Fibroblast of skin of left biceps (primary cell): ENCODE measurements around the gene SIMC1.
"Not testable (repeated sequence)": the region's sequence is repeated elsewhere in the genome, so short reads cannot be mapped to it uniquely, and the experiment has no call there.

ENCODE experiments used
- DNase-seq, 2 experiments: peaks; one replicate each; pipeline ENCODE4 v3.0.0-alpha.2; 2013; ENCODE audit warnings: low read depth in 2 of 2

Gene SIMC1

DNA sequence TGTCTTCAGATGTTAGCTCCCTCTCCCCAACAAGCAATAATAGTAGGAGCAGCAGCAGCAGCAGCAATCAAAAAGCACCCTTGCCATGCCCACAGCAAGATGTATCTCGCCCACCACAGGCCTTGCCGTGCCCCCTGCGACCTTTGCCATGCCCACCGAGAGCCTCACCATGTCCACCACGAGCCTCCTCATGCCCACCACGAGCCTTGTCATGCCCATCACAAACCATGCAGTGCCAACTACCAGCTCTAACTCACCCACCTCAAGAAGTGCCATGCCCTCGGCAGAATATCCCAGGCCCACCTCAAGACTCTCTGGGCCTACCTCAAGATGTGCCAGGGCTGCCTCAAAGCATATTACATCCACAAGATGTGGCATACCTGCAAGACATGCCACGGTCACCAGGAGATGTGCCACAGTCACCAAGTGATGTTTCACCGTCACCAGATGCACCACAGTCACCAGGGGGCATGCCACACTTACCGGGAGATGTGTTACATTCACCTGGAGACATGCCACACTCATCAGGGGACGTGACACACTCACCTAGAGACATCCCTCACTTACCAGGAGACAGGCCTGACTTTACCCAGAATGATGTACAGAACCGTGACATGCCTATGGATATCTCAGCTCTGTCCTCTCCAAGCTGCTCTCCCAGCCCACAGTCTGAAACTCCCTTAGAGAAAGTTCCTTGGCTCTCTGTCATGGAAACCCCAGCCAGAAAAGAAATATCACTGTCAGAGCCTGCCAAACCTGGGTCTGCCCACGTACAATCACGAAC, 52.0 kb downstream of the SIMC1 start:
- DNase-seq = not testable (repeated sequence)

DNA sequence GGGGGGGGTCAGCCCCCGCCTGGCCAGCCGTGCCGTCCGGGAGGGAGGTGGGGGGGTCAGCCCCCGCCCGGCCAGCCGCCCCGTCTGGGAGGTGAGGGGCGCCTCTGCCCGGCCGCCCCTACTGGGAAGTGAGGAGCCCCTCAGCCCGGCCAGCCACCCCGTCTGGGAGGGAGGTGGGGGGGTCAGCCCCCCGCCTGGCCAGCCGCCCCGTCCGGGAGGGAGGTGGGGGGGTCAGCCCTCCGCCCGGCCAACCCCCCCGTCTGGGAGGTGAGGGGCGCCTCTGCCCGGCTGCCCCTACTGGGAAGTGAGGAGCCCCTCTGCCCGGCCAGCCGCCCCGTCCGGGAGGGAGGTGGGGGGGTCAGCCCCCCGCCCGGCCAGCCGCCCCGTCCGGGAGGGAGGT, 67.1 kb downstream of the SIMC1 start:
- not testable (repeated sequence) for DNase-seq

DNA sequence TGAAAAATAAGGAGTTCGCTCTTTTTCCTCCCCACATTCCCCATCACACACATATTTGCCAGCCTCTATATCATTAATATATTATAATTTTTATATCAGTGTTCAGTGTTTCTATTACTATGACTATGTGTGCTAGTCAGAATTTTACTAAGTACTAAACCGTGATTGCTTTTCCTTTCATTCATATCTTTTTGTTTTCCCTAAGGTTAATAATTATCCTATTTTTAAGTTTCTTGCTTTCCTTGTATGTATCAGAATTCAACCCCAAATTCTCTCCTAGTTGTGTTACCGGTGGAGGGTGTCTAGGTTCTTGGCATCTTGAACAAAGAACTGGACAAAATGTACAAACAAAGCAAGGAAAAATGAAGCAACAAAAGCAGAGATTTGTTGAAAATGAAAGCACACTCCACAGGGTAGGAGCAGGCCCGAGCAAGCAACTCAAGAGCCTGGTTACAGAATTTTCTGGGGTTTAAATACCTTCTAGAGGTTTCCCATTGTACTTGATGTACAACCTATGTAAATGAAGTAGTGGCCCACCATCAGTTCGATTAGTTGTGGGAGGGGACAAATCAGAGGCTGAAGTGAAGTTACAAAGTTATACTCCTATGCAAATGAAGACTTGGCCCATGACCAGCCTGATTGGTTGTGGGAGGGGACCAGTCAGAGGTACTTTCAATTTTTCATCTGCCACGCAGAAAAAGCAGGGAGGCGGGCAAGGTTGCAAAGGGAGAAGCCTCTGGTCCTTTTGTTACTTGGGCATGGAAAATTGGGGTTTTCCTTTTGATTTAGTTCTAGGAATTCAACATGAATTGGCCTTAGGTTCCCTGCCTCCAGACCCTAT, 79.5 kb downstream of the SIMC1 start:
- no peak for DNase-seq

DNA sequence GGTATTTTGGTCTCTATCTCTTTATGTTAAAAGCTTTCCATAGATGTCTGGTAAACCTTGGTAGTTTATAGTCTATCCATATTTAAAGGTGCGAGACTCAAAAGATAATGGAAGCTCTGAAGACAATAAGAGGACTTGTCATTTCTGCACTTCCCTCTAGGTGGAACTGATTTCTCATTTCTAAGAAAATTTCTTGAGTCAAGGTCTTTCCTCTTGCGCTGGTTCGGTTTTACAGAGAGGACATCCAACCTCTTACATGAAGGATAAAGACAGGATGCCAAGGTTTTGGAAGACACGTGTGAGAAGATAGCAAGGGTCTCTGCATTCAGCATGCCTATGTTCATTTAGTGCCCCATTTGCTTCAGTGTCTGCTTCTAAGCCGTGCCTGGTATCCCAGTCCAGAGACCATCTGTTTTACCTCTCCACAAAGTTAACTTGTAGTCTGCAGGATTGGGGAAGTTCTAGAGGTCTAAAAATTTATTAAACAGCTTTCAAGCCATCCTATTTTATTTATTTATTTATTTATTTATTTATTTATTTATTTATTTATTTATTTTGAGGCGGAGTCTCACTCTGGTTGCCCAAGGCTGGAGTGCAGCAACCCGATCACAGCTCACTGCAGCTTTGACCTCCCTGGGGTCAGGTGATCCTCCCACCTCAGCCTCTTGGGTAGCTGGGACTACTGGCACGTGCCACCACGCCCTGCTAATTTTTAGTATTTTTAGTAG, 81.8 kb downstream of the SIMC1 start:
- no peak for DNase-seq

DNA sequence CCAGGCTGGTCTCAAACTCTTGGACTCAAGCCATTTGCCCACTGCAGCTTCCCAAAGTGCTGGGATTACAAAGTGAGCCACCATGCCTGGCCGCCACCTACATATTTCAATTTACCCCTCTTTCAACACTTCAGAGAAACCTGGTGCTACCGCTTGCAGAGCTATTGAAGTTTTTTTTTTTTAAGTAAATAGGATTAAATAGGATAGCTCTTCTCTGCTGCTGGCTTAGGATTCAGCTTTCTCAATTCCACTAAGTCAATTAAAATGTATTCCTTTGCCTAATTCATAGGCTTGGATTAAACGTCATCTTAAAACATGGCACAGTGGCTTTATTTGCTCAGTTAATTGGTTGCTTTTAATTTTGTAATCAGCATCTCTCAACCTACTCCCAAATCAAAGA, 82.4 kb downstream of the SIMC1 start:
- no peak for DNase-seq

DNA sequence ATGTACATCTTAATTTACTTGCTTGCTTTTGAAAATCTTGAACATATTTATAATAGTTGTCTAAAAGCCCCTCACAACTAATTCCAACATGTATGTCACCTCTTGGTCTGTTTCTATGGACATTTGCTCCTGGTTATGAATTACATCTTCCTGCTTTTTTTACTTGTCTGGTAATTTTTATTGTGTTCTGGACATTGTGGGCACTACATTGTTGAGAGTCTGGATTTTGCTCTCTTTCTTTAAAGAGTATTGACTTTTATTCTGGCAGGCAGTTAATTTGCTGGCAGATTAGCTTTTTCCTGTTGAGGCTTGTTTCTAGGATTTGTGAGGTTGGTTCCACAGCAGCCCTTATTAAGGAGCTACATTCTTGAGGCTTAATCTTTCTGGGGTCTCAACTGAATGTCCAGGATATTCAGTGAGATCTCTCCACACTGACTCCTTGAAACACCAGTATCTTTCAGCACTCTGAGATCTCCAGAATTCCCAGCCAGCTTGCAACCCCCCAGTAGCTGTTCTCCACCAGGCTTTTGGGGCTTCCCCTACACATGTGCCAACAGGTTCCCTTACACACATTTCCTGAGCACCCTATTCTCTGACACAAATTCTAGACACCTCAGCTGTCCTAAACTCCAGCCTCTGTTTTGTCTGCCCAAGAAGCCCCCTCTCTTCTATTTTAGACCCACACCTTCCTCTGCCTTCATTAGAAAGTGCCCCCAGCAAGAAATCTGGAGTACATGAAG, 96.0 kb downstream of the SIMC1 start:
- DNase-seq = no peak

DNA sequence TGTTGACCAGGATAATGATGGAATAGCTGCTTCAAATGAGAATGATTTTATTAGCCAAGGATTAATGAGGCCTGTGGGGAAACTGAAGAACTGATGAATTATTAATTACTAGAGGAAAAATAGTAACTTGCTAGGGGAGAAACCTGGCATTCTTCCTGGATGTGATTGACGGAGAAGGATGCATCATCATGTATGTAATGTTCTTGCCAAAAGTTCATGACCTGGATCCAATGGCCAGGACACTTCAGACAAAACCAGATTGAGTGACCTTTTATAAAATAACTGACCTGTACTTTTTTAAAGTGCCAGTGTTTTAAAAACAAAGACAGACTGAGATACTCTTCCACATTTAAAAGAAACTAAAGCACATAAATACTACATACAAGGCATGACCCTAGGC, 99.7 kb downstream of the SIMC1 start:
- no peak for DNase-seq

DNA sequence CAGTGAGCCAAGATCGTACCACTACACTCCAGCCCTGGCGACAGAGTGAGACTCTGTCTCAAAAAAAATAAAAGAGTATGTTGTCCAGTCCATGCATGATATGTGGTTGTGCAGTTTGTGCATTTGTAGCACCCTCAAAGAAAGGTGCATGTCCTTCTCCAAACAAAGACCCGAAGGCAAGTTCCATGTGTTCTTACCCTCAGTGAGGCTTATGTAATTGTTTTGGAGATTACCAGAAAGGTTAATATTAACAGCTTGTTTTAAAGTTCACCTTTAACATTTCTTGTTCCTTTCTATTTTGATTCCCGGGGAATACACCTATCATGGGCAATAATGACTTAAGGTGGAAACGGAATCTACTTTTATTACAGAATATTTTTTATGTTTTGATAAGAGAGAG, 101.1 kb downstream of the SIMC1 start:
- no peak for DNase-seq

DNA sequence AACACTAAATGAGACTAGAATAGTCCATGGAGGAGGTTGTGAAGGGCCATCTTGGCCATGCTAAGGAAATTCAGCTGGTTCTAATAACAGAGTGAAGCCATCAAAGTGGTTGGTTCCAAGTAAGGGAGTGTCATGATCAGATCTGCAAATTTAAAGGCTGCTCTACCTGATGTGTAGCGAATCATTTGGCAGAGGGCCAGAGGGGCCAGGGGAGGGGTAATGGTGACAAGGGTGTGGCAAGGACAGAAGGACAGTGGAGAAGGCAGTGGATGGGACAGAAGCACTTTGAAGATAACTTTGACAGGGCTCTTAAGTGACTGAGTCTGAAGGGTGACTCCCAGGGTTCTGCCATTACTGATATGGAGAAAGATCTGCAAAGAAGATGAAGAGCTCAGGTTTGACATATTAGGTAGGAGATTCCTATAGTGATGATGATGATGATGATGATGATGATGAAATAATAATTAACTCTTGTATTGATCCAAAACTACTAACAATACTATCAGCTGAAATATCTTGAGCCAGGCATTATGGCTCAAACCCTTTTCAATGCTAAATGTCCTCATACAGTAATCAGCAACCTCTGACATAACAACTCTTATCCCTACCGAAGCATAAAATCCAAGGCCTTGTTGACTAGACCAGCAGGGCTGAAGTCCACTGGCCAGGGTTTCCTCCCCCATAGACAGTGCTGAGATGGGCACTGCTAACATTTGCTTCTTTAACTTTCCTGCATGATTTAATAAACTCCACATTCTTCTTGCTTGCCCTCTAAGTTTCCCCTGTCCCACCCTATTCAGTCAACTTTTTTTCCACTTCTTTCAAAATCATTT, 103.3 kb downstream of the SIMC1 start:
- DNase-seq = no peak

DNA sequence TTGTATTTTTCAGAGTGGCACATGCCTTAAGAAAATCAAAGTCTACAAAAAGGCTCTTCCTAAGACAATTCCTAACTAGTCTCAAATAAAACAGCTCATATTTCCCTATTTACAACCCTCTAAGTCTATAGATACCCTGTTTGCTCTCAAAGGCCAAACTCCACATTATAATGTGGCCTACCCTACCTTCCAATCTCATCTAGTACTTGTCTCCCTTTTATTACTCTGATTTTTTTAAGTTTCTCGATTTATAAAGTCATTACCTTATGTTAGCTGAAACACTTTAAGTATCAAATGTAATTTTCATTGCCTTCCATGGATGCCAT, 103.9 kb downstream of the SIMC1 start:
- no peak for DNase-seq

DNA sequence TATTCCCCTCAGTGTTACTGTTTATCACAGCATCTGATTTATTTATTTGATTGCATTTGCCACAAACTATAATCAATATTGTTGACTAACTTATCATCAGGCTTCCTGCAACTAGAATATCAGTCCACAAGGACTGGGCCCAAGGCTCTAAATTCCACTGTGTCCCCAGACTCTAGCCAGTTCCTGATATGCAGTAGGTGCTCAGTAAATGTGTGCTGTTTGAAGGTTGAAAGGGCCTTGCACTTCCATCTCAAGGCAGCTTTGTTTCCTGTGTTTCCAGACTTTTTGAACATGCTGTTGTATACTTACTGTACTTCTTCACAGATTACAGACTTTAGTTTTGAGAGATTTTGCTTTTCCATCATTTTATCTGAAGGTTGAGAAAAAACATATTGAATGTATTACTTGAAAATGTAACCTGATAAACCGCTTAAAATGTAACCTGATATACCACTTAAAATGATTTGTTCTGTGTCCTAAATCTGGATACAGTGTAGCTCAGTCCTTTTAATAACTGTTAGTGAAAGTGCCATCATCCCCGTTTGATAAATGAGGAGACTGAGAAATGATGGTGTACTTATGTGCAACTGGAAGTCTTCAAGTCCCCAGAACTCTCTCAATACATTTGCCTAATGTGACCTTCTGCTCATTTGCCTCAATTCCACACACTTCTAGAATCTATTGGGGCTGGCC, 104.7 kb downstream of the SIMC1 start:
- no peak for DNase-seq

DNA sequence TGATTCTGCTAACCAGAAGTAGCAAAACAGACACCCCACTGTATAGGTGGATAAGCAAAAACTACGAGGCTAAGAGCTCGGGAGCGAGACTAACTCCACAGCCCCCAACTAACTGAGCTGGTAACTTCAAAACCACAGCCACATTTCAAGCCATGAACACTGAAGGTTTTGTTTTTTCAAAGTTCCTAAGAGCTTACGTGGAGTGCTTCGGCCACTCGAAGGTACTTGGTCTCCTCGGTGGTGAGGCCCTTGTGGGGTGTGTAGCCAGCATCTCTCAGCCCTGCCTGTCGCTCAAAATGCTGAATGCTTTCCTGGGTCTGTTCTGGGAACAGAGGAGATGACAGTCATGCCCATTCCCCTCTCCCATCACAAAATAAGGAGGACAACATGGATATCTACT, 112.2 kb downstream of the SIMC1 start:
- no peak for DNase-seq

DNA sequence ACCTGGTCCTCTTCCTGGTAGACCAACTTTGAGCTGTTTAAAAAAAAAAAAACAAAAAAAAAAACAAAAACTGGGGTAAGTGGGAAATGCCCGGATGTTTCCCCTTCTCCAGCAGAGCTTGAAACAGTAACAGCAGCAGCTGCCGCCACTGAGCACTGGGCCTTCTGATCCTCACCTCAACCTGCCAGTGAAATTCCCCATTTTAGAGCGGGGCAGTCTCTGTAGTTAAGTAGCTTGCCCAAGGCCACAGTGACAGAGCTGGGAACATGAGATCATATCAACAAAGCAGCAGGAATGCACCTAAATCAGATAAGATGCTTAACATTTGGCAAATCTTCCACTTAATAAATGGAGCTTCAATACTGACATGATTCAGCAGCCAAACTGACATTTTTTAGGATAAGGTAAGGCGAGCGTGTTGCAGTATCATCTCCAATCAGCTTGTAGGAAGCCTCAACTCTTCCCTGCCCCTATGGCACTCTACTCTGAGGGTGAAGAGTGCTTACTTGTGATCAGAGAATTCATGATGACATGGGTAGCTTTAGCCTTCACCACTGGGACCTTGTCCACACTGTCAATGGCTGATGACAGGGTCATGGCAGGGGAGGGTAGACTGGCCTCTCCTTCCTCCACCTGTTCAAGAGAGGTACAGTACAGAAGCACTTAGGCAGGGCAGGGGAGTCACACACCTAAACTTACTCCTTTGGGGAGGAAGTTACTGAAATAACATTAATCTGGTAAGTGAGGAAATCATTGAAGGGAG, 114.1 kb downstream of the SIMC1 start:
- no peak for DNase-seq

DNA sequence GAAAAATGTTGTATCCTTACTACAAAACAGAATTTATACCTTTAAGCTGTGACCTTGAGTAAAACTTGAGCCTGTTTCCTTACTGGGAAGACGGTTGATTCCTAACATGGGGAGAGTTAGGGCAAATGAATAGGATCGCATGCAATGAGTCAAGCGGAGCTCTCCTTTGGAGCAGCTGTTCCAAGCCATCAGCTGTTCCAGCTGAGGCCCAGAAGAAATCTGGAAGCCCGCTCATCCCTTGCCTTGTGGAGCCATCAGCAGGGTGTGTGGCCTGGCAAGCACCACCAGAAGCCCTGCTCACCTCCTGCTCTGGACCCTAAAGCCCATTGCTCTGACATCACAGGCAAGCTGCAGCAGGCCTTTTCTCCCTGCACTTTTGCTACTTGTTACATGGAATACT, 115.3 kb downstream of the SIMC1 start:
- DNase-seq = no peak

DNA sequence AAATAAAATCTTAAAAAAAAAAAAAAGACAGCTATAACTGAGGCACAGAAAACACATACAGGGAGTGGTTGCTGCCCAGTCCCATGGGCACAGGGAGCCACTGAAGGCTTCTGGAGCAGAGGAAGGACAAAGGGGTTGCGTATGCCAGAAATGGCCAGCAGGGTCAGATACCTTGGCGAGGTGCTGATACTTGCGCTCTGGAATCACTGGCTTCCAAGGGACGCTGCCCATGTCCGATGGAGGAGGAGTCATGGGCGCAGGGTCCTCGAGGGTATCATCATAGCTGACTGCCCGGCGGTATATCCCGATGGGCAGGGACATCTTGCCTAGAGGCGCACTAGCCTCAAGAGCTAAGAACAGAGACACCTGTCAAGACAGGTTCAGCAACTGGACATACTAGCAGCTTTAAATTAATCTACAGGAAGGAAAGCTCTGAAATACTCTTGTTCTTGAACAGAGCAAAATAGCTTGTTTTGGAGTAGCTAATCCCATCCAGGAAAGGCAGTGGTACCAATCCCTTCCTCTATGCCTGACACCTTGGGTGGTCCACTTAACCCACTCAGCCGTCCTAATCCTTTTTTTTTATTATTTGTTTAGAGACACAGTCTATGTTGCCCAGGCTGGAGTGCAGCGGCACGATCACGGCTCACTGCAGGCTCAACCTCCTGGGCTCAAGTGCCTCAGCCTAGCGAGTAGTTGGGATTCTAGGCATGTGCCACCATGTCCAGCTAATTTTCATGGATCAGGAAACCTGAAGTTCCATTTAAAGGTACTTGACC, 117.4 kb downstream of the SIMC1 start:
- no peak for DNase-seq

DNA sequence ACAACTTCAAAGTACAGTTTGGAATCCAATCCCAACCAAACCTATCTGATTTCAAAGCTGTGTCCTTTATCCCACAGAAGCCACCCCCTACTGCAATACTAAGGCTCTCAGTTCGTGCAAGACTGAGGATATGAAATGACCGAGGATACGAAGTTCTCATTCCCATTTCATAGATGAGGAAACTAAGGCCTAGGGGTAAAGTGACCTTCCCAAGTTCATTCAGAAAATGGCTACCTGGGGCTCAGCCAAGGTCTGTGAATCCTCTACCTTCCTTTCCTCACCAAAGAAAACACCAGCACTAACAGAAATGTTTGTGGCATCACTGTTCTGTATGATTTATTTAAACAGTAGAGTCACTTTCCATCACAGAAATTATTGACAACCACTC, 117.9 kb downstream of the SIMC1 start:
- DNase-seq = no peak

DNA sequence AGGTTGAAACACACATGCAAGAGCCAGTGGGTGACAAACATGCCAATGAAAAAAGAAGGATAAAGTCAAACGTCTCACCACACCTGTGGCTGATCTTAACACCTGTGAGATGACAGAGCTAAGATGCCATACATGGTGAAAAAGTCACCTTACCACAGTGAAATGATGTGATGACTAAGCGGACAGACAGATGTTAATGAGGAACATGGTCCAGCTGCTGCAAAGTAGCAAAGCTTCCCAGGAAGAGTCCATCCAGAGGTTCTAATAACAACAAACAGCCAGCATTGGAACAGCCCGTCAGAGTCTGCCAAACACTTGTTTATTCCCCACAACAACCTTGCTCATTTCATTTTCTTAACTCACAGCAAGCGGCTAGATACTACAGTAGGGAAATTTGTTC, 121.4 kb downstream of the SIMC1 start:
- DNase-seq = no peak

DNA sequence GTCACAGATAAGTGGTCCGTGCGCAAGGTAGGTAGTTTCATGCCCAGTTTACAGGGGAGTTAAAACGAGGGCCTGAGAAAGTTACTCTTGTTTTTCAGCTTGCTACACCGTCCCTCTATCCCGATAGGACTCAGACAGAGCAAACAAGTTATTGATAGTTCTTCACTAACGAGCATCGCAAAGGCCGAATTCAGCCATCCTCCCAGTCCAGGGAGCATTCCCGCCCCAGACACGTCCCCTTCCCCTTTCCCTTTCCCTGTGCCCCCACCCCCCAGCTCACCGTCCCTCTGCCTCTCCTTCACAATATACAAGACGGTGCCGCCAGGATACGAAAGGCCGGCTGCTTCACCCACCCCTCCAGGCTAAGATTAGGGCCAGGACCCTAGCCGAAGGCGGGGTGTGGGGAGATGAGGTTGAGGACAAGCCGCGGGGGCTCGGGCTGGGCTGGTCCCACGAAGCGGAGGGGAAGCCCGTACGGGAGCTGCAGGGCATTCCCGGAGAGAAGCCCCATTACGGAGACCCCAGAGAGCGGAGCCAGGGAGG, 122.7 kb downstream of the SIMC1 start:
- no peak for DNase-seq
